Suprapubic skin (tissue), 3 donors: ENCODE data around the gene MAP2K7.

Source experiments
- EP300 ChIP-seq: sonication (generic); formaldehyde crosslinking; IDR thresholded peaks from one replicate; pipeline ENCODE4 v1.6.1; 2017; ENCODE audit warnings: antibody characterized with exemption
- POLR2A ChIP-seq, 2 donors: fragments of 450-650 bp; IDR thresholded peaks; one replicate each; pipeline ENCODE4 v1.6.1; 2017; ENCODE audit warnings: antibody characterized with exemption in 2 of 2, mild to moderate bottlenecking in 2 of 2, moderate library complexity in 2 of 2
- TF ChIP-seq, protein P1 (sequence below), 2 donors: fragments of 200-600 bp in 1 of 2; fragments of 450-650 bp in 1 of 2; sonication (generic) in 1 of 2; IDR thresholded peaks; one replicate each; pipeline ENCODE4 v1.5.1; 2016 to 2019; ENCODE audit warnings: antibody characterized with exemption in 2 of 2, mild to moderate bottlenecking in 1 of 2, moderate library complexity in 1 of 2

DNA sequence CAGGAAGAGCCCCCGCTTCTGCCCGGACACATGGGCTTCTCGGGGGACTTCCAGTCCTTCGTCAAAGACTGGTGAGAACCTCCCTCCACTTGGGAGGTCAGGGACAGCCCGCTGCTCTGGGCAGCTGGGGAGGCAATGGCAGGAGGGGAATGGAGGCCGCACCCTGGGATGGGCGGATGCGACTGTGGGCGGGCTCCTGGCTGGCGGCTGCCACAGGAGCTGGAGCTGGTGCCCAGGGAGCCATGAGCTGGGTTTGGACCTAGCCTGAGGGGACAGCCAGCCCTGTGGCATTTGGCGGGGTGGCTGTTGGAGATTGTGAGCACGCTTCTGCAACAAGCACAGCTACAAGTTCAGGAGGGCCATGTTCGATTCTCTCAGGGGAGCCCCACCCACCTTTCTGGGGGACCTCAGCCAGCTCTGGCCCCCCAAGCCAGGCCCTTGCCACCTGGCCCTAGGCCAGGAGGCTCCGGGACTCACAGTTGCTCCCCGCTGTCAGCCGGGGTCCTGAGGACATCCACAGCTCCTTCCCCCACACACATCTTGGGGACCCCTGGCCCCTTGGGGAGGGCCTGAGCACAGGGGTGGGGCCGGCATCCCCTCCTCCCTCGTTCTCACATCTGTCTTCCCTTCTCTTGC is 7.9 kb downstream of the MAP2K7 start:
- TF ChIP-seq POLR2A (IDR thresholded peaks at IDR 0.05) (no peak), EP300 (no peak)
- TF ChIP-seq, protein P1, sequence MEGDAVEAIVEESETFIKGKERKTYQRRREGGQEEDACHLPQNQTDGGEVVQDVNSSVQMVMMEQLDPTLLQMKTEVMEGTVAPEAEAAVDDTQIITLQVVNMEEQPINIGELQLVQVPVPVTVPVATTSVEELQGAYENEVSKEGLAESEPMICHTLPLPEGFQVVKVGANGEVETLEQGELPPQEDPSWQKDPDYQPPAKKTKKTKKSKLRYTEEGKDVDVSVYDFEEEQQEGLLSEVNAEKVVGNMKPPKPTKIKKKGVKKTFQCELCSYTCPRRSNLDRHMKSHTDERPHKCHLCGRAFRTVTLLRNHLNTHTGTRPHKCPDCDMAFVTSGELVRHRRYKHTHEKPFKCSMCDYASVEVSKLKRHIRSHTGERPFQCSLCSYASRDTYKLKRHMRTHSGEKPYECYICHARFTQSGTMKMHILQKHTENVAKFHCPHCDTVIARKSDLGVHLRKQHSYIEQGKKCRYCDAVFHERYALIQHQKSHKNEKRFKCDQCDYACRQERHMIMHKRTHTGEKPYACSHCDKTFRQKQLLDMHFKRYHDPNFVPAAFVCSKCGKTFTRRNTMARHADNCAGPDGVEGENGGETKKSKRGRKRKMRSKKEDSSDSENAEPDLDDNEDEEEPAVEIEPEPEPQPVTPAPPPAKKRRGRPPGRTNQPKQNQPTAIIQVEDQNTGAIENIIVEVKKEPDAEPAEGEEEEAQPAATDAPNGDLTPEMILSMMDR (IDR thresholded peaks at IDR 0.05): no peak
